ENCODE measurements around the gene TMEM169. TPM values are rescaled to one million over a fixed set of nuclear protein-coding genes. Genes with fewer than 3 reads are reported as not detected.

TMEM169 gene
- total RNA-seq, 1 donor from 2014 or later, result 20.1 TPM

DNA sequence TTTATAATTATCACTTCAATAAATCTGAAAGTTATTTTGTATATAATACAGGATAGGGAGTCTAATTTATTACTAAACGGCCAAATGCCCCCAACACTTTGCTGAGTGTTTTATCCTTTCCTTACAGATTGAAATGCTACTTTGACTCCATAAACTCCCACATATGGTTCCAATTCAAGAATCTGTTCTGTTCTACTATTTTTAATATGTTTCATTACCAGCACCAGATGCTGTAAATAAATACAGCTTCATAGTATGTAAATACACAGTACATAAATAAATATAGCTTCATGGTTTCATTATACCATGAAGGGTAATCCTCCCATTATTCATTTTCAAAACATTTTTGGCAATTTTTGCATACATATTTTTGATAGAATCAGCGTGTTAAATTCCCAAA, 34.3 kb upstream of the TMEM169 start:
- TF ChIP-seq, protein P1, sequence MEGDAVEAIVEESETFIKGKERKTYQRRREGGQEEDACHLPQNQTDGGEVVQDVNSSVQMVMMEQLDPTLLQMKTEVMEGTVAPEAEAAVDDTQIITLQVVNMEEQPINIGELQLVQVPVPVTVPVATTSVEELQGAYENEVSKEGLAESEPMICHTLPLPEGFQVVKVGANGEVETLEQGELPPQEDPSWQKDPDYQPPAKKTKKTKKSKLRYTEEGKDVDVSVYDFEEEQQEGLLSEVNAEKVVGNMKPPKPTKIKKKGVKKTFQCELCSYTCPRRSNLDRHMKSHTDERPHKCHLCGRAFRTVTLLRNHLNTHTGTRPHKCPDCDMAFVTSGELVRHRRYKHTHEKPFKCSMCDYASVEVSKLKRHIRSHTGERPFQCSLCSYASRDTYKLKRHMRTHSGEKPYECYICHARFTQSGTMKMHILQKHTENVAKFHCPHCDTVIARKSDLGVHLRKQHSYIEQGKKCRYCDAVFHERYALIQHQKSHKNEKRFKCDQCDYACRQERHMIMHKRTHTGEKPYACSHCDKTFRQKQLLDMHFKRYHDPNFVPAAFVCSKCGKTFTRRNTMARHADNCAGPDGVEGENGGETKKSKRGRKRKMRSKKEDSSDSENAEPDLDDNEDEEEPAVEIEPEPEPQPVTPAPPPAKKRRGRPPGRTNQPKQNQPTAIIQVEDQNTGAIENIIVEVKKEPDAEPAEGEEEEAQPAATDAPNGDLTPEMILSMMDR (IDR thresholded peaks at IDR 0.05; ENCODE audit: insufficient read depth, low read depth, low read length), result no peak
- TF ChIP-seq EZH2 (IDR thresholded peaks at IDR 0.05; ENCODE audit: insufficient read depth, low read length), result no peak
- no peaks in the 10 kb centered on the region for H3K27me3 ChIP-seq (ENCODE audit: insufficient read depth, low read length)
- peaks cover 10% of the 10 kb centered on the region for H3K36me3 Mint-ChIP-seq (ENCODE audit: low read depth, unreplicated experiment)
- H3K27ac Mint-ChIP-seq (ENCODE audit: unreplicated experiment), result no peak overlapping the region
- H3K4me3 Mint-ChIP-seq (ENCODE audit: unreplicated experiment), result no peak overlapping the region
- no peak overlapping the region for H3K4me2 ChIP-seq (ENCODE audit: low read length)
- no peak overlapping the region for H3K27ac ChIP-seq (ENCODE audit: low read depth, low read length)
- H3K9ac ChIP-seq (ENCODE audit: low read length), result no peak overlapping the region
- no peaks in the 10 kb centered on the region for H3K9me3 Mint-ChIP-seq (ENCODE audit: unreplicated experiment)
- no peaks in the 10 kb centered on the region for H4K20me1 ChIP-seq (ENCODE audit: insufficient read depth, low read length)
- no peaks in the 10 kb centered on the region for H3K4me1 Mint-ChIP-seq (ENCODE audit: low read depth, unreplicated experiment)
- DNase-seq (ENCODE audit: low read depth) (no peak), FAIRE-seq (no peak)
- H3K9me3 ChIP-seq (ENCODE audit: insufficient read depth, low read depth, low read length), result no peaks in the 10 kb centered on the region
- H3K79me2 ChIP-seq (ENCODE audit: insufficient read depth, low read length), result no peaks in the 10 kb centered on the region
- H3K4me3 ChIP-seq (ENCODE audit: insufficient read depth, low read depth, low read length), result no peak overlapping the region
- no peaks in the 10 kb centered on the region for H3K36me3 ChIP-seq (ENCODE audit: insufficient read depth, low read length)
- no peaks in the 10 kb centered on the region for H3K4me1 ChIP-seq (ENCODE audit: insufficient read depth, low read length)
- no peaks in the 10 kb centered on the region for H3K27me3 Mint-ChIP-seq (ENCODE audit: low read depth, unreplicated experiment)
- H2AFZ ChIP-seq (ENCODE audit: low read depth, low read length), result no peak overlapping the region

DNA sequence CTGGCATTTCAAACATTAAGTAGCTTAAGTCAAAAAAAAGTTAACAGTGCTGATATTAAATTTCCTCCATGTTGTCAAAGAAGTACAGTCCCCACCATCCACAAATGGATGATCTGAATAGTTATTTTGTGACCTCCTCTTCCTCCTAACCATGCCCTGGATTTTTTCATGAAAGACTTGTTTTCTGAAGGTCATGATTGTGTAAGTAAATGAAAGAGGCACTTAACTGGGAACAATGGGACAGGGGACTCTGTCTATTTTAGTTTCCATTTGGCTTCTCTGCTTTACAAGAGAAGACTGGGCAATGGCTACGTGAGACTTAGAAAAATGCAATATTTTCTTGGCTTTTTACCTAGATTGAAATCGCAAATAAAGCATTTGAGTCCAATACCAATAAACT, 32.3 kb upstream of the TMEM169 start:
- Histone ChIP-seq H4K20me1 (ENCODE audit: insufficient read depth, low read length) (no peaks in the 10 kb centered on the region), H3K4me2 (ENCODE audit: low read length) (no peak overlapping the region), H3K4me1 (ENCODE audit: insufficient read depth, low read length) (no peaks in the 10 kb centered on the region), H3K27me3 (ENCODE audit: insufficient read depth, low read length) (no peaks in the 10 kb centered on the region), H2AFZ (ENCODE audit: low read depth, low read length) (no peak overlapping the region), H3K9ac (ENCODE audit: low read length) (no peak overlapping the region), H3K4me3 (ENCODE audit: insufficient read depth, low read depth, low read length) (no peak overlapping the region), H3K27ac (ENCODE audit: low read depth, low read length) (no peak overlapping the region), H3K79me2 (ENCODE audit: insufficient read depth, low read length) (no peaks in the 10 kb centered on the region), H3K9me3 (ENCODE audit: insufficient read depth, low read depth, low read length) (no peaks in the 10 kb centered on the region), H3K36me3 (ENCODE audit: insufficient read depth, low read length) (no peaks in the 10 kb centered on the region)
- no peaks in the 10 kb centered on the region for H3K9me3 Mint-ChIP-seq (ENCODE audit: unreplicated experiment)
- FAIRE-seq (no peak), DNase-seq (ENCODE audit: low read depth) (no peak)
- TF ChIP-seq, protein P1 (IDR thresholded peaks at IDR 0.05; ENCODE audit: insufficient read depth, low read depth, low read length), result no peak
- no peak for TF ChIP-seq EZH2 (IDR thresholded peaks at IDR 0.05; ENCODE audit: insufficient read depth, low read length)
- no peak overlapping the region for H3K27ac Mint-ChIP-seq (ENCODE audit: unreplicated experiment)
- no peaks in the 10 kb centered on the region for H3K4me1 Mint-ChIP-seq (ENCODE audit: low read depth, unreplicated experiment)
- H3K27me3 Mint-ChIP-seq (ENCODE audit: low read depth, unreplicated experiment), result no peaks in the 10 kb centered on the region
- no peak overlapping the region for H3K4me3 Mint-ChIP-seq (ENCODE audit: unreplicated experiment)
- H3K36me3 Mint-ChIP-seq (ENCODE audit: low read depth, unreplicated experiment), result peaks cover 5% of the 10 kb centered on the region

DNA sequence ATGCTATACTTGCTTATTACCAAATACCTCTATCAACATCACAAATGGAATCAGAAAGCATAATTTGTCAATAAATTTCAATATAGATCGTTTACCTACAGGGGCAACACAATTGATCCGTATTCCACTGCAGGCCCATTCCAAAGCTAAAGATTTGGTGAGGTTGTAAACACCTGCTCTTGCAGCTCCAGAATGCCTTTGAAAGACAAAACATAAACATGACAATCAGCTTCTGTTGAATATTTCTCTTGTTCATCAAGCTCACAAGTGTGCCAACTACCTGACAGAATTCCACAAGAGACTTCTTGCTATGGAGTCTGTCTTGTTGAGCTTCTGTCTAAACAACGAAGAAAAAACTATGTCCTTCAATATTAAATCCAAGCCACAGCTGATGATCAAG, 30.4 kb upstream of the TMEM169 start:
- TF ChIP-seq EZH2 (IDR thresholded peaks at IDR 0.05; ENCODE audit: insufficient read depth, low read length), result no peak
- TF ChIP-seq, protein P1 (IDR thresholded peaks at IDR 0.05; ENCODE audit: insufficient read depth, low read depth, low read length), result no peak
- Histone ChIP-seq H2AFZ (ENCODE audit: low read depth, low read length) (no peak overlapping the region), H3K9ac (ENCODE audit: low read length) (no peak overlapping the region), H3K79me2 (ENCODE audit: insufficient read depth, low read length) (no peaks in the 10 kb centered on the region), H4K20me1 (ENCODE audit: insufficient read depth, low read length) (no peaks in the 10 kb centered on the region), H3K4me3 (ENCODE audit: insufficient read depth, low read depth, low read length) (no peak overlapping the region), H3K4me1 (ENCODE audit: insufficient read depth, low read length) (no peaks in the 10 kb centered on the region), H3K9me3 (ENCODE audit: insufficient read depth, low read depth, low read length) (no peaks in the 10 kb centered on the region), H3K4me2 (ENCODE audit: low read length) (no peak overlapping the region), H3K27me3 (ENCODE audit: insufficient read depth, low read length) (no peaks in the 10 kb centered on the region), H3K36me3 (ENCODE audit: insufficient read depth, low read length) (no peaks in the 10 kb centered on the region), H3K27ac (ENCODE audit: low read depth, low read length) (no peak overlapping the region)
- FAIRE-seq (no peak), DNase-seq (ENCODE audit: low read depth) (no peak)
- no peaks in the 10 kb centered on the region for H3K27me3 Mint-ChIP-seq (ENCODE audit: low read depth, unreplicated experiment)
- H3K36me3 Mint-ChIP-seq (ENCODE audit: low read depth, unreplicated experiment), result peaks cover 5% of the 10 kb centered on the region
- no peak overlapping the region for H3K27ac Mint-ChIP-seq (ENCODE audit: unreplicated experiment)
- peaks cover 3% of the 10 kb centered on the region for H3K4me1 Mint-ChIP-seq (ENCODE audit: low read depth, unreplicated experiment)
- no peaks in the 10 kb centered on the region for H3K9me3 Mint-ChIP-seq (ENCODE audit: unreplicated experiment)
- no peak overlapping the region for H3K4me3 Mint-ChIP-seq (ENCODE audit: unreplicated experiment)
